HG03045 (cell line): ENCODE results near the gene ZNF664.

Experiments
- ATAC-seq: cut with Tn5 transposase; IDR thresholded peaks from one replicate; pipeline ENCODE4 v1.9.1; 2021; ENCODE audit warnings: mild to moderate bottlenecking, moderate library complexity; ENCODE audit not compliant: unreplicated experiment

ZNF664 gene

DNA sequence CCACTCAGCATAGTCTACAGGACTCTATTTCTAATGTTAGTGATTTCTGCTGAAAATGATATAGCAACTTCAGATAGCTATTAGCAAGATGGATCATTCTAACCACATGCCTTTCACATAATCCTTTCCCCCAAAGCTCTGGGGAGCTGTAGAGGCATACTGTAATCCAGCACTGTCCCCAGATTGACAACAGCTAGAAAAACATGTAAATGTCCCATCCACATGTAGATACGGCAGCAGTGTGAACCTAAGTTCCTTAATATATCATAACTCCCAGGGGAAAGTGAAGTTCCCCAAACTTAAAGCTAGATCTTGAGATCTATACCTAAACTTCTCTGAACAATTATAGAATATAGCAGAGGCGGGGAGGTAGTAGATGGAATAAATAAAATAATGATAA is 14.0 kb downstream of the ZNF664 start:
- ATAC-seq: no peak

DNA sequence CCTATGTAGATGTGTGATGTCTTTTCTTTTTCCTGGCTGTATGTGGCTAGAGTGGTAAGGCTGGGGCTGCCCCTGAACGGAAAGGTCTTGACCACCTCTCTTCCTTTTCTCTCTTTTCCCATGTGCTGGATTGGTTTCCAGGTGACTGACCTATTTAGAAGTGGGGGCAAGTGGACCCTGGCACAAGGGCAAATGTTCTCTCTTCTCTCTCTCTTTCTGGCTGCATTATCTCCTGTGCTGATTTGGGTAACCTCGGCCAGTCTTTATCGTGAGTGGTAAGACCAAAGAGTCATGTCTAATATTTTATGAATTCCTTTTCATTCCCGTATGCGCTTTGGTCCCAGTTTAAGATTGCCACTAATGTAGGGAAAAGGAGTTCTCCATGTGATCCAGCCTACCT is 16.2 kb downstream of the ZNF664 start:
- no peak for ATAC-seq

DNA sequence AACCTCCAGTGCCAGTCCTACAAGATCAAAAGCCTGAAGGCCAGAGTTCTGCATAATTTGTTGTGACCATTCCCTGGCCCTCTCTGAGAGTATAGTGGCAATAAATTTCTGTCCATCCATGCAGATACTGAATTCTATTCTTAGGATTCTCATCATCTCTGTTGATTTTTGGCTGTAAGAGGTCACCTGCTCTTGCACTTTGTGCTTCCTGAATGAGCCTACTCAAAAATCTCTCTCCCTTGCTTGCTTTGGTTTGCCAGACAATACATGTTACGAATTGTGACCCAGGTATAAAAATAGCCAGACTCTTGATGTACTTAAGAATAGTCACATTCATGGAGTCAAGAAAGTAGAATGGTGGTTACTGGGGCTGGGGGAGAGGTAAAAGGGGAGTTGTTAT is 16.7 kb downstream of the ZNF664 start:
- no peak for ATAC-seq

DNA sequence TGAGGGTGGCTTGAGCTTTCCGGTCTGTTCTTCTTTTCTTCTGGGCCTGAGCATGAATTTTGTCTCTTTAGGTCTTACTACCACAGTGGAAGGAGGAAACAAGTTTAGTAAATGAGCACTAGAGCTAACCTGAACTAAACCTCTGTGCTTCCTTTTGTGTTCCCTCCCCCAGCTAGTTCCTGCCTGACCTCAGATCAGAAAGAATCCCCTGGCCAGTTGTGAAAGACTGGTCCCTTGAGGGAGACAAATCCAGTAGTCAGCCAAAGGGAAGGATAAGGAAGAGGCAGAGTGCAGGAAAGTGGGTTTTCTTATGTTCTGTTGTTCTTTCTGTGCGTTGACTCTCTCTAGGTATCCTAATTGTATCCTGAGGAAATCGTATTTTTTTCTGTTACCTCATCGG is 17.5 kb downstream of the ZNF664 start:
- no peak for ATAC-seq

DNA sequence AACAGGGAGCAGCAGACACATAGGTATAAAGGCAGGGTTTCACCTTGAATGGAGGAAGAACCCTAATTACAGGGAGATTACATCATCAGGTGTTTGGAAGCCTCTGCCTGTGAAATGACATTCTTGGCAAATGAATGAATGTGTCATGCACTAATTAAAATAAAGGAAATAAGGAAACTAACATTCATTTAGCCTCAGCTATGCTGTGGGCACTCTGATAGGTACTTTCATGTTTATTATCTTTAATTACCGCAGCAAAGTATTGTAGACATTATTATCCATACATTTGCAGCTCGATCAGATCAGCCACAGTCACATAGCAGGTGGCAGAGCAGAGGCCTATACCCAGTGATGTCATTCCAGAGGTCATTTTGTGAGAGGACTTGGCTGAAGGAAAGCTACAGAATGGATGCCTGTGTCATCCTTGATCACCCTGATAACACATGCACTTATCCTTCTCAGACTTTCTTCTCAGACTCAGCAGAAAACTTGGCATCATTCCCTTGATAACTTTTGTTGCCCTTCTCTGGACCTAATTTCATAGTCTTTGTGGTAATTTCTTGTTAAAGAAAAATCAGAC is 18.4 kb downstream of the ZNF664 start:
- ATAC-seq: no peak

DNA sequence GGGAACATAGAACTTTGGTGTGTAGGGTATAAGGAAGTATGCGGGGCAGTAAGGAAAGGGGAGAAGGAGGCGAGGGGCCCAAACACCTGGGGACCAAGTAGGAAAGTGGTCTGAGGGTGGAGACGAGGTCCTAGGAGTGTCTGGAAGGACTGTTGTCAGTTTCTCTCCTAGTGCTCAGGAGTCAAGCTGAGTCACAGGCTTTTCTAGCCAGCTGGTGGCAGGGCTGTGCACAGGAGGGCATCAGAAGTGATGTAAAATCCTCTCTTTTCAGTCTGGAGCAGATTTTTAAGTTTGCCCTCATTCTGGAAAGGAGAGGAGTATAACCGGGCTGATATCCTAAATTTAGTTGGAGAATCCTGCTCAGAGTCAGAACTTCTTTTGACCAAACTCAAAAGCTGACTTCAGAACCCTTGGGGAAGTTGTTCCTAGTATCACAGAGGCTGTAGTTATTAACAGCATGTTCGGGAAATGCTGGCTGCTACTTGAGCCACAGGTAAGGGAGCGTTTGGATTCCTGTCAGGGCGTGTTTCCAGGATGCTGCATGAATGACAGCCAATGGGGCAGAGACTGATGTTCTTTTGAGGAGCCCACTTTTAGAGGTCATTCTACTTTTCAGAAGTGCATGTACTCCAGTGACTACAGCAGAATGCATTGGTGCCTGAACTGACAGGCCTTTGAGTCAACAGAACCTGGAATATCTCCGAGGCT is 19.3 kb downstream of the ZNF664 start:
- ATAC-seq: no peak

DNA sequence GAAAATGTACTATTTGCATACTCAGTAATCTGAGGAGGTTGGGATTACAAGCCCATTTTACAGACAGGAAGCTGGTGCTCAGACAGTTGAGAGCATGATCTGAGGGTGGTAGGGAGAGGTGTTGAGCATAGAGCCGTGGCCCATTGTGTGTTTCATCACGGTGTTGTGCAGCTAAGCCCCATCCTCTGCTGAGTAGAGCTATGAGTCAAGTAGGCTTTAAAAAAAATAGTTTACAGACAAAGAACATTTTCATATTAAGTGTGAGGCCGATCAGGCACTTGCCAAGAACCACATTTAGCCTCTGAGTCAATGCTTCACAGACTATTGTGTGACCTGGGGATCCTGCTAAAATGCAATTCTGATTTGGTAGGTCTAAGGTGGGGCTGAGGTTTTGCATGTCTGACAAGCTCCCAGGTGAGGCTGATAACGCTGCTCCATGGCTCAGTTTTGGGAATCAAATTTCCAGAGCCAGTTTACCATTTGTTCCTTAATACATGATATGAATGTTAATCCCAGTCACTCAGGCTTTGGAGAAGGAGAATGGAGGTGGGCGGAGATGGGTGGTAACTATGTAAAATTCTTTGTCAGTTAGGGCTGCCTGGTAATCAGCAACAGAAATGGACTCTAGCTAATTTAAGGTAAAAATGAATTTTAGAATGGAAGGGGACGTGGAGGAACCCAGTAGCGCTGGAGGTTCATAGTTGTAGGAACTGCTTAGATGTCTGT is 22.2 kb downstream of the ZNF664 start:
- no peak for ATAC-seq

DNA sequence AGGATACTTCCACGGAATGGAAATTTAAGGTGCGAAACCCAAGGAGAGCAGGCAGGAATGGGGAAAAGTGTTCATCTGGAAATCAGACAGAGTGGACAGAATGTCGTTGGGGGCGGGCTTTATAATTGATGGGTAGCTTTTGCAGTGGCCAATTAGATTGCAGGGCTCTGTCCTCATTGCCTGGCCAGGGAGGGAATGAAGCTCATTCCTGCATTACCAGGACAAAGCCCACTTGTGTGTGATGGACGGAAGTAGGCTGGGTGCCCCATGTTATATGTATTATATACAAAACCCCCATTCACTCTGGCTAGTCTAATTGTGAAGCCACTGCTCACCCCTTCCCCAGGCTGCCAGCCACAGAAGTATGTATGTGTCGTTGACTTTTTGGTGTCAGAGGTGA is 23.6 kb downstream of the ZNF664 start:
- ATAC-seq: no peak

DNA sequence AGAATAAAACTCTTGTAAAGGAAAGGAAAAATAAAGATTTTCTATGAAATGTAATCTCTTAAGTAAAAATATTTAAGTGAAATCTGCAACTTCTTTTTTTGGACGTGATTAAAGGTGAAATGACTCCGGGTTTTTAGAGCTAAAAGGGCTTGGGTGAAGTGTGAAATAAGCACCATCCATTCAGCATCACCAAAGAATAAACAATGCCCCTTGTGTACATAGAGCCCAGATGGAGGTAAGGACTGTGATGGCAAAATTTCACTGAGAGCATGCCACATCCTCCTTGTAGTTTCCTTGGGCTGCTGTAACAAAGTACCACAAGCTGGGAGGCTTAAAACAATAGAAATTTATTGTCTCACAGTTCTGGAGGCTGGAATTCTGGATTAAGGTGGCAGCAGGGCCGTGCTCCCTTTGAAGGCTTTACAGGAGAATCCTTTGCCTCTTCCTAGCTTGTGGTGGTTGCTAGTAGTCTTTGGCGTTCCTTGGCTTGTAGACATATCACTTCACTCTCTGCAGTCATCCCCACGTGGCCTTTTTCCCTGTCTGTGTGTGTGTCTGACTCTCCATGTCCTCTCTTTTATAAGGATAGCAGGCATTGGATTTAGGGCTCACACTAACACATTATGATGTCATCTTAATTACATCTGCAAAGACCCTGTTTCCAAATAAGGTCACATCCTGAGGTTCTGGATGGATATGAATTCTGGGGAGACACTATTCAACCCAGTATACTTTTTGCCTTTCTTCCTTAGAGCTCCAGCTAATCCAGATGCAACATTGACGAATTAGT is 24.2 kb downstream of the ZNF664 start:
- ATAC-seq: no peak

DNA sequence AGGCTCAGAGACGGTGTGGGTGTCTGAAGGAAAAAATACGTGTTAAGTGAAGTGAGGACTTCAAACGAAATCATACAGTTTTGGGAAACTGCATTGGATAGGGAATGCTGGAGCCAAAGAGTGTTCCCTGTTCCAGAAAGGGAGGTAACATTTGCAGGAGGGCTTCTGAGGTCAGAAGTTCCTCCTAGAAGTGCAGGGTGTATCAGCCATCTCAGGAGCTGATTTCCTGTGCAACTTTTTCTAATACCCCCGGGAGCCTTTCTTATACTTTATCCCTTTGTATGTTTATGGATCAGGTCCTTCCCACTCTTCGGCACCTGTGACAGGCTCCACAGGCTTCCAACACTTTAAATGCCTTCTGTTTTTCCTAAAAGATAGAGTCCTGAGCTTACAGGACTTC is 24.9 kb downstream of the ZNF664 start:
- no peak for ATAC-seq

DNA sequence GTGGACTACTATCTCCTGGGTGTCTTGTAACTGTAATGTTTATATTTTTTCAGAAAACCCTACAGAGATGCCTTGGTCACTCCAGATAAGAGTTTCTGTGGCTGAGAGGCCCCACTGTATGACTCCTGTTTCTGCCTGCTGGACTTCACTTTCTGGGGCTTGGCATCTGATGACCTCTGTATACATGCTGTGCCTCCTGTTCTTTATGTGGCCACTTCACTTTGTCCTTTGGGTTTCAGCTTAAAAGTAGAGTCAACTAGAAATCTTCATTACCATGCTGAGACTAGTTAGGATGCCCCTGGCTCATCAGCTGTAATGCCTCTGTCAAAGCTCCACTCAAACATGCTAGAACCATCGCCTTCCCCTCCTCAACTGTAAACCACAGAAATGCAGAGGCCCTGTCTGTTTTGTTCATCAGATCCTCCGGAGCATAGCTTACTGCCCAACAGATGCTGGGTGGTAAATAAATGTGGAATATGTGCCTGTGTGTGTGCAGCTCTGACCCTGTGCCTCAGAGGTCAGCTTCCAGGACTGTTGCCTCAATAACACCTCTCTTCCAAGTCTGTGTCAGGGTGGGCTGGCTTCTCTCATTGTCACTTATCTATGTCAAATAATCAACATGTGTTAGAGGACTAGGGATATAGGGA is 25.5 kb downstream of the ZNF664 start:
- ATAC-seq: no peak

DNA sequence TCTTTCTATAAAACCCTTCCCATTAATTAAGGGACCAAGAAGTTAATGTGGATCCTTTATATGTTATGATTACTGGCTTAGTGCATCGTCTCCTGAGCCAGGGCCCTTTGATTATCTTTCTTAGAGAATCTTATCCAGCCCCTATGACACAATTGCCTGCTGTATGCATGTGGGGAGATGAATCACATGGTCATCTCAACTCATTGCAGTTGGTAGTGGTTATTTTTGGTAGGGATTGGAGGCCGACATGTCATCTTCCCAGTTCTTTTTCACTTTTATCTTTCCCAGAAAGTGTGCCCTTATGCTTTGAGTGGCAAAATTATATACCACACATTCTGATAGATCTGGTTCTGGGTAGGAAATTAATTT is 26.0 kb downstream of the ZNF664 start:
- no peak for ATAC-seq

DNA sequence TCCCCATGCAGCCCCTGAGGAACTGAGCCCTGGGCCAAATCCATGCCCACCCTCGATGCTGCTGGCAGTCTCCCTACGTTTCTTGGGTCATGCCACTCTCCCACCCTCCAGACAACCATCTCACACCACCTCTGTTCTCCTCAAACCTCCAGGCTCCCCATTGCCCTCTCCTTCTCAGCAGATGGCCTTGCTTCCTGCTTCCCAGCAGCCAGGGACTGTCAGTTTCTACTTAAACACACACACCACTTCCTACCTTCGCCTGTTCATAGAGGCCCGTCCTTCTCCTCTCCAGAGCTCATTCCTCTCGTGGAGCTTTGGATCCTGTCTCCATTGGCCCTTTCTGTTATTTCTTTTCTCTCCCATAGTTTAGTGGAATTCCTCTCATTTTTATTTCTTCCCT is 27.1 kb downstream of the ZNF664 start:
- no peak for ATAC-seq

DNA sequence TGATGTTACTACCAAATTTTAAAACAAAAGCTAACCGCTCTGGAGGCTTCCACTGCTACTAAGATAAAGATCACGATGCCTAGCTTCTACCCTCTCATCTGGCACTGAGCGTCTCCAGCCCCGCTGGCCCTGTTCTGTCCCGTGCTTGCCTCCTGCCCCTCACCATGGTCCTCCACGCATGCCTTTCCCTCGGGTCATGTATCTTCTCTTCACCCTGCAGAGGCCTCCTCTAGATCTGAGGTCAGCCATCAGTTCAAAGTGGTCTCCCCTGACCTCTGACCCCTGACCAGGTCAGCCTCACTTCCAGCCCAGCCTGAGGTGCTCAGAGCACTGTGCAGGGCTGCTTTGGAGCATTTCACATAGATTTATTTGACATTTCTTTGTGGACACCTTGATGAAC is 28.3 kb downstream of the ZNF664 start:
- no peak for ATAC-seq

DNA sequence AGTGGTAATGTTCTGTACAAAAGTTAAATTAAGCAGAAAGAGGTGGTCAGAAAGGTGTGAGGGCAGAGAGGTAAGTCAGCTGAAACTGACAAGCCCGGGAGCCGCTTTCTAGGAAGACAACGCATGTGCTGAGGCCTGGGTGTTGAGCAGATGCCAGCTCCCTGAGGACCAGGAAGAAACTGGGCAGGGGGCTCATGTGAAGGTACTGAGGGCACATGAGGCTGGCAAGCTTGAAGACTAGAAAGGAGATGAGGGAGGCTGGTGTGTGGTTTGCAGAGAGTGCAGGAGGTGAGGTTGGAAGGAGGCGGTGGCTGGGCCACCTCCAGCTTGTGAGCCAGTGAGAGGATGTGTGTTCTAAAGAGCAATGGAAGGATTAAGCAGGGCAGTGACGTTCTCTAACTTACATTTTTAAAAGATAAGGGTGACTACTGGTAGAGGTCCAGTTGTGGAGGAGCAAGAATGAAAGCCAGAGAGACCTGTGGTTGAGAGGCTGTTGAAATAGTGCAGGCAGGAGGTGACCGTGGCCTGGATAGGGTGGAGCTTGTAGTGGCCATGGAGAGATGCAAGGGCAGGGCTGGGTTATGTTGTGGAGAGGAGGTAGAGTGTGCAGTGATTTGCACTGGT is 29.1 kb downstream of the ZNF664 start:
- no peak for ATAC-seq

DNA sequence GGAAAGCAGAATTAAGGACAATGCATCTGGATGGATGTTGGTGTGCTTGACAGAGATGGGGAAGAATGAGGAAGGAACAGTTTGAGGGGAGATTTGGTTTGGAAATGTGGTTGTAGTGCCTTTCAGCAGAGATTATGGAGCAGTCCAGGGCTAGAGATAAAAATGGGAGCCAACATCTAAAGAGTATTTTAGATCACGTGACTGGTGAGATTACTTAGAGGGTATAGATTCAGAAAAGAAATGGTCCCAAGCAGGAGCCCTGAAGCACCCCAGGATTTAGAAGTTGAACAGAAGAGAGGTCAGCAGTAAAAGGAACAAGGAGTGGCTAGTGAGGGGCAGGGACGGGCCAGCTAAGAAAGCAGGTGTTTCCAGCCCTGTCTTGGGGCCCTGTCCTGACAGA is 29.6 kb downstream of the ZNF664 start:
- no peak for ATAC-seq

DNA sequence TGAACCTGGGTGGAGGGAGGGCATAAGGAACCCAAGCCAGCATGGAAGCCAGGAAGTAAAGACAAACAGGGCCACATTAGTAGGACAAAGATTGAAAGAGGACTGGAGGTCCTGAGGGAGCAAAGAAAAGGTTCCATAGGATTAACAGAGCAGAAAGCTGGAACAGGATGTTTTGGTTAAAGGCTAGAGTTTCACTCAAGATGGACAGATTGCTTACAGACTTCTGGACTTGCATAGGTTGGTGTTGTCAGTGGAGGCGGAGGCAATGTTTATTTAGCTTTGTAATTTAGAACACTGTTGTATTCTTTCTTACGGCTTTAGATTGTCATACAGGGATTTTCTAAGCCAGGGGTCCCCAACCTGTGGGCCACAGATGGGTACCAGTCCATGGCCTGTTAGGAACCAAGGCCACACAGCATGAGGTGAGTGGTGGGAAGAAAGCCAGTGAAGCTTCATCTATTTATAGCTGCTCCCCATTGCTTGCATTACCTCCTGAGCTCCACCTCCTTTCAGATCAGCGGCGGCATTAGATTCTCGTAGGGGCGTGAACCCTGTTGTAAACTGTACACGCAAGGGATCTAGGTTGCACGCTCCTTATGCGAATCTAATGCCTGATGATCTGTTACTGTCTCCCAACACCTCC is 31.3 kb downstream of the ZNF664 start:
- no peak for ATAC-seq

DNA sequence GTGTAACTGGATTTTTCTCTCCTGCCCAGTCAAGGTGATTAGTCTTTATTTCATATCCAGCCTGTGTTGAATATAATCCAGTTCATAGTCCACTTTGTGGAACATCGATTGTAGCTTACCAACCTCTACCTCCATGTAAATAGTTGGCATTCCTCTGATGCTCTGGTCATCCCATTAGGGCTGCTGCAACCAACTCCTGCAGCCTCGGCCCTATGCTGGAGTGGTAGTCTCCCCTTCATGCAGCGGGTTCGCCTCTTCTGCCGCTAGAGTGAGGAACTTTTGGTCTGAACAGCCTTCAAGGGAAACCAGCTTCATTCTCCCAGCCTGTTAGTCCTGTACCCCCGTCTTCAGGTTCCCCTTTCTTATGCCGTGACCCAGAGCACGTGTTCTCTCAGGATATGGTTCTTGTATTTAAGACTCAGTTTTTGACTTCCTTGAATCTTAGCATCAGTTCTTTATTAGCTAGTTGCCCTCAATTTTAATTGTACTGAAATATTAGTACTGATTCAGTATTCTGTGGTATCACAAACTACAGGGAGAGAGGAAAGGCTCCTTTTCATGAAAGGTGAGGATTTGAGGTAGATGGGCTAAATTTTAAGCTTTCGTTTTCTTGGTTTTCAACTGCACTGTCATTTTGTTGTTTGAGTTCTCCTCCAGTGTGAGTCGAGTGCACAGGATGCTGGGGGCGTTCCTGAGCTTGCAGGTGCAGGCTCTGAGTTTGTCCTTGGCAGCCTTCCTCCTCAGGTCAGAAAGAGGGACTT is 33.2 kb downstream of the ZNF664 start:
- no peak for ATAC-seq
